Measurements from ENCODE around the gene MAN1C1. TPM values are rescaled to one million over a fixed set of nuclear protein-coding genes. Genes with fewer than 3 reads are reported as not detected.

MAN1C1 gene
- total and polyA plus RNA-seq, 9 of the 15 experiments (the other 6 are each of a cell fraction or from before 2014, with no cell fraction given): 0.04 to 0.44 (median 0.10) TPM; not detected in 3

DNA sequence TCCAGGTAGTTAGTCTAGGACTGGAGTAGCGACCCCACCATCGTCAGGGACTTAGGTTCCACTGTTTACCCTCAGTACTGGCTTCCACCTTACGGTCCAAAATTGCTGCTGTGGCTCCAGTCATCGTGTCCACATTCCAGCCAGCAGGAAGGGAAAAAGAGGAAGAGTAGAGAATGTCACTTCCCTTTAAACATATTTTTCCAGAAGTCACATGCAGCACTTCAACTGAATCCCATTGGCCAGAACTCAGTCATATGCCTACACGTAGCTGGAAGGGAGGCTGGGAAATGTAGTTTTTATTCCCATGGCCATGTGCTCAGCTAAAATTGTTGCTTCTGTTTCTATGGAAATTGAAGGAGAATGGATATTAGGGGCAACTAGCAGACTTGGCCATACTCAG, 99.3 kb downstream of the MAN1C1 start (continued):
- TF ChIP-seq, protein P1, sequence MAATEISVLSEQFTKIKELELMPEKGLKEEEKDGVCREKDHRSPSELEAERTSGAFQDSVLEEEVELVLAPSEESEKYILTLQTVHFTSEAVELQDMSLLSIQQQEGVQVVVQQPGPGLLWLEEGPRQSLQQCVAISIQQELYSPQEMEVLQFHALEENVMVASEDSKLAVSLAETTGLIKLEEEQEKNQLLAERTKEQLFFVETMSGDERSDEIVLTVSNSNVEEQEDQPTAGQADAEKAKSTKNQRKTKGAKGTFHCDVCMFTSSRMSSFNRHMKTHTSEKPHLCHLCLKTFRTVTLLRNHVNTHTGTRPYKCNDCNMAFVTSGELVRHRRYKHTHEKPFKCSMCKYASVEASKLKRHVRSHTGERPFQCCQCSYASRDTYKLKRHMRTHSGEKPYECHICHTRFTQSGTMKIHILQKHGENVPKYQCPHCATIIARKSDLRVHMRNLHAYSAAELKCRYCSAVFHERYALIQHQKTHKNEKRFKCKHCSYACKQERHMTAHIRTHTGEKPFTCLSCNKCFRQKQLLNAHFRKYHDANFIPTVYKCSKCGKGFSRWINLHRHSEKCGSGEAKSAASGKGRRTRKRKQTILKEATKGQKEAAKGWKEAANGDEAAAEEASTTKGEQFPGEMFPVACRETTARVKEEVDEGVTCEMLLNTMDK (IDR thresholded peaks at IDR 0.05; ENCODE audit: borderline replicate concordance, insufficient read depth, low read depth, low read length, poor library complexity, severe bottlenecking): no peak
- TF ChIP-seq, protein P2, sequence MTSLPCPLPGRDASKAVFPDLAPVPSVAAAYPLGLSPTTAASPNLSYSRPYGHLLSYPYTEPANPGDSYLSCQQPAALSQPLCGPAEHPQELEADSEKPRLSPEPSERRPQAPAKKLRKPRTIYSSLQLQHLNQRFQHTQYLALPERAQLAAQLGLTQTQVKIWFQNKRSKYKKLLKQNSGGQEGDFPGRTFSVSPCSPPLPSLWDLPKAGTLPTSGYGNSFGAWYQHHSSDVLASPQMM (CRISPR knock-in tag; IDR thresholded peaks at IDR 0.05): no peak
- TF ChIP-seq, protein P3, sequence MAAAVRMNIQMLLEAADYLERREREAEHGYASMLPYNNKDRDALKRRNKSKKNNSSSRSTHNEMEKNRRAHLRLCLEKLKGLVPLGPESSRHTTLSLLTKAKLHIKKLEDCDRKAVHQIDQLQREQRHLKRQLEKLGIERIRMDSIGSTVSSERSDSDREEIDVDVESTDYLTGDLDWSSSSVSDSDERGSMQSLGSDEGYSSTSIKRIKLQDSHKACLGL (CRISPR knock-in tag; IDR thresholded peaks at IDR 0.05; ENCODE audit: borderline replicate concordance, poor library complexity, severe bottlenecking): no peak
- no peak for TF ChIP-seq HMGN3 (IDR thresholded peaks at IDR 0.05; ENCODE audit: borderline replicate concordance, extremely low read depth, insufficient read length, low read depth, low read length)
- TF ChIP-seq, protein P4, sequence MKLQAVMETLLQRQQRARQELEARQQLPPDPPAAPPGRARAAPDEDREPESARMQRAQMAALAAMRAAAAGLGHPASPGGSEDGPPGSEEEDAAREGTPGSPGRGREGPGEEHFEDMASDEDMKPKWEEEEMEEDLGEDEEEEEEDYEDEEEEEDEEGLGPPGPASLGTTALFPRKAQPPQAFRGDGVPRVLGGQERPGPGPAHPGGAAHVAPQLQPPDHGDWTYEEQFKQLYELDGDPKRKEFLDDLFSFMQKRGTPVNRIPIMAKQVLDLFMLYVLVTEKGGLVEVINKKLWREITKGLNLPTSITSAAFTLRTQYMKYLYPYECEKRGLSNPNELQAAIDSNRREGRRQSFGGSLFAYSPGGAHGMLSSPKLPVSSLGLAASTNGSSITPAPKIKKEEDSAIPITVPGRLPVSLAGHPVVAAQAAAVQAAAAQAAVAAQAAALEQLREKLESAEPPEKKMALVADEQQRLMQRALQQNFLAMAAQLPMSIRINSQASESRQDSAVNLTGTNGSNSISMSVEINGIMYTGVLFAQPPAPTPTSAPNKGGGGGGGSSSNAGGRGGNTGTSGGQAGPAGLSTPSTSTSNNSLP (IDR thresholded peaks at IDR 0.05; ENCODE audit: borderline replicate concordance, low read depth, low read length): no peak
- TF ChIP-seq MYBL2 (IDR thresholded peaks at IDR 0.05; ENCODE audit: low read depth): no peak
- TF ChIP-seq MYBL2 (CRISPR knock-in tag; IDR thresholded peaks at IDR 0.05; ENCODE audit: borderline replicate concordance): no peak
- peak; percentile 90 for TF ChIP-seq NFYB (IDR thresholded peaks at IDR 0.05; ENCODE audit: extremely low read depth, insufficient read length)
- TF ChIP-seq, protein P5, sequence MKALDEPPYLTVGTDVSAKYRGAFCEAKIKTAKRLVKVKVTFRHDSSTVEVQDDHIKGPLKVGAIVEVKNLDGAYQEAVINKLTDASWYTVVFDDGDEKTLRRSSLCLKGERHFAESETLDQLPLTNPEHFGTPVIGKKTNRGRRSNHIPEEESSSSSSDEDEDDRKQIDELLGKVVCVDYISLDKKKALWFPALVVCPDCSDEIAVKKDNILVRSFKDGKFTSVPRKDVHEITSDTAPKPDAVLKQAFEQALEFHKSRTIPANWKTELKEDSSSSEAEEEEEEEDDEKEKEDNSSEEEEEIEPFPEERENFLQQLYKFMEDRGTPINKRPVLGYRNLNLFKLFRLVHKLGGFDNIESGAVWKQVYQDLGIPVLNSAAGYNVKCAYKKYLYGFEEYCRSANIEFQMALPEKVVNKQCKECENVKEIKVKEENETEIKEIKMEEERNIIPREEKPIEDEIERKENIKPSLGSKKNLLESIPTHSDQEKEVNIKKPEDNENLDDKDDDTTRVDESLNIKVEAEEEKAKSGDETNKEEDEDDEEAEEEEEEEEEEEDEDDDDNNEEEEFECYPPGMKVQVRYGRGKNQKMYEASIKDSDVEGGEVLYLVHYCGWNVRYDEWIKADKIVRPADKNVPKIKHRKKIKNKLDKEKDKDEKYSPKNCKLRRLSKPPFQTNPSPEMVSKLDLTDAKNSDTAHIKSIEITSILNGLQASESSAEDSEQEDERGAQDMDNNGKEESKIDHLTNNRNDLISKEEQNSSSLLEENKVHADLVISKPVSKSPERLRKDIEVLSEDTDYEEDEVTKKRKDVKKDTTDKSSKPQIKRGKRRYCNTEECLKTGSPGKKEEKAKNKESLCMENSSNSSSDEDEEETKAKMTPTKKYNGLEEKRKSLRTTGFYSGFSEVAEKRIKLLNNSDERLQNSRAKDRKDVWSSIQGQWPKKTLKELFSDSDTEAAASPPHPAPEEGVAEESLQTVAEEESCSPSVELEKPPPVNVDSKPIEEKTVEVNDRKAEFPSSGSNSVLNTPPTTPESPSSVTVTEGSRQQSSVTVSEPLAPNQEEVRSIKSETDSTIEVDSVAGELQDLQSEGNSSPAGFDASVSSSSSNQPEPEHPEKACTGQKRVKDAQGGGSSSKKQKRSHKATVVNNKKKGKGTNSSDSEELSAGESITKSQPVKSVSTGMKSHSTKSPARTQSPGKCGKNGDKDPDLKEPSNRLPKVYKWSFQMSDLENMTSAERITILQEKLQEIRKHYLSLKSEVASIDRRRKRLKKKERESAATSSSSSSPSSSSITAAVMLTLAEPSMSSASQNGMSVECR (CRISPR knock-in tag; IDR thresholded peaks at IDR 0.05): 0 out of 2 replicates have a peak, but pooled peaks have one; percentile 33
- no peak for TF ChIP-seq ZSCAN29 (IDR thresholded peaks at IDR 0.05)
